ENCODE results near the gene HMCN1.

The HMCN1 gene

DNA sequence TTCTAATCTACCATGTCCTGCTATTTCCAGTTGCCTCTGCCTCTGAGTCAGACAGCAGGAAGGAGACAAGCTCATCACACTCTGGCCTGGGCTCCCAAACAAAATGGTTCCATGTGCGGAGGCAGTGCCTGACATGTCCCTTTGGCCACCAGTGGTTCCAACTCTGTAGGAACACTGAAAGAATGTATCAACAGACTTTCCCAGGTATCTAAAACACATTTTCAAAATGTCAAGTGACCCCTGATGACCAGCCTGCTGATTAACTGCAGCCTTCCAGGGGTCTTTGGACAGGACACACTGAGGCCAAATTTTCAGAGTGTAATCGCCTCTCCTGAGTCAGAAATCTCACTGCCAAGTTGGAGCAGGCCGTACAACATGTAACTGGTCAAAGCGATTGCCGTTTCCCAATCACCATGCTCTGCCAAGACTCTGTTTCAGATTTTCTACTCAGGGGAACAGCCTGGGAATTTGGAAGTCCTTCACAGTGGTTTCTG, 468.1 kb downstream of the HMCN1 start:
- H4K20me1 ChIP-seq (ENCODE audit: insufficient read depth, low read length): no peaks in the 10 kb centered on the region
- no peaks in the 10 kb centered on the region; the same call in 1 of the 2 replicates for H3K36me3 ChIP-seq (ENCODE audit: insufficient read depth, low read length)
- no peak overlapping the region for H3K27ac ChIP-seq (ENCODE audit: low read depth, low read length, poor library complexity, severe bottlenecking)
- no peak overlapping the region for H2AFZ ChIP-seq (ENCODE audit: low read length)
- no peaks in the 10 kb centered on the region for H3K9me2 ChIP-seq (ENCODE audit: low read depth, low read length)
- no peaks in the 10 kb centered on the region for H3K27me3 ChIP-seq (ENCODE audit: insufficient read depth, low read length)
- H3K4me2 ChIP-seq (ENCODE audit: low read length): no peak overlapping the region
- no peaks in the 10 kb centered on the region for H3K4me1 ChIP-seq (ENCODE audit: insufficient read depth, low read length, severe bottlenecking)
- no peak overlapping the region for H3K9ac ChIP-seq (ENCODE audit: low read length)
- no peaks in the 10 kb centered on the region for H3K9me3 ChIP-seq (ENCODE audit: low read length)
- H3K4me3 ChIP-seq (ENCODE audit: low read depth, low read length, poor library complexity, severe bottlenecking): no peak overlapping the region
- no peak for TF ChIP-seq EZH2 (IDR thresholded peaks at IDR 0.05; ENCODE audit: borderline replicate concordance, low read length)
- TF ChIP-seq, protein P1, sequence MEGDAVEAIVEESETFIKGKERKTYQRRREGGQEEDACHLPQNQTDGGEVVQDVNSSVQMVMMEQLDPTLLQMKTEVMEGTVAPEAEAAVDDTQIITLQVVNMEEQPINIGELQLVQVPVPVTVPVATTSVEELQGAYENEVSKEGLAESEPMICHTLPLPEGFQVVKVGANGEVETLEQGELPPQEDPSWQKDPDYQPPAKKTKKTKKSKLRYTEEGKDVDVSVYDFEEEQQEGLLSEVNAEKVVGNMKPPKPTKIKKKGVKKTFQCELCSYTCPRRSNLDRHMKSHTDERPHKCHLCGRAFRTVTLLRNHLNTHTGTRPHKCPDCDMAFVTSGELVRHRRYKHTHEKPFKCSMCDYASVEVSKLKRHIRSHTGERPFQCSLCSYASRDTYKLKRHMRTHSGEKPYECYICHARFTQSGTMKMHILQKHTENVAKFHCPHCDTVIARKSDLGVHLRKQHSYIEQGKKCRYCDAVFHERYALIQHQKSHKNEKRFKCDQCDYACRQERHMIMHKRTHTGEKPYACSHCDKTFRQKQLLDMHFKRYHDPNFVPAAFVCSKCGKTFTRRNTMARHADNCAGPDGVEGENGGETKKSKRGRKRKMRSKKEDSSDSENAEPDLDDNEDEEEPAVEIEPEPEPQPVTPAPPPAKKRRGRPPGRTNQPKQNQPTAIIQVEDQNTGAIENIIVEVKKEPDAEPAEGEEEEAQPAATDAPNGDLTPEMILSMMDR (IDR thresholded peaks at IDR 0.05; ENCODE audit: low read length): no peak
- no peaks in the 10 kb centered on the region for H3F3A ChIP-seq (ENCODE audit: insufficient read depth, low read length)
- H3K79me2 ChIP-seq (ENCODE audit: insufficient read depth, low read length): no peaks in the 10 kb centered on the region

- H3K4me1 ChIP-seq (ENCODE audit: insufficient read depth, low read length, severe bottlenecking): no peaks in the 10 kb centered on the region
- H3F3A ChIP-seq (ENCODE audit: insufficient read depth, low read length): no peaks in the 10 kb centered on the region
- no peak overlapping the region for H2AFZ ChIP-seq (ENCODE audit: low read length)
- no peak overlapping the region for H3K4me2 ChIP-seq (ENCODE audit: low read length)
- H3K9ac ChIP-seq (ENCODE audit: low read length): no peak overlapping the region
- H3K79me2 ChIP-seq (ENCODE audit: insufficient read depth, low read length): no peaks in the 10 kb centered on the region
- H3K36me3 ChIP-seq (ENCODE audit: insufficient read depth, low read length): no peaks in the 10 kb centered on the region; the same call in 1 of the 2 replicates
- H3K27me3 ChIP-seq (ENCODE audit: insufficient read depth, low read length): no peaks in the 10 kb centered on the region
- H3K9me2 ChIP-seq (ENCODE audit: low read depth, low read length): no peaks in the 10 kb centered on the region
- H3K4me3 ChIP-seq (ENCODE audit: low read depth, low read length, poor library complexity, severe bottlenecking): no peak overlapping the region
- TF ChIP-seq EZH2 (IDR thresholded peaks at IDR 0.05; ENCODE audit: borderline replicate concordance, low read length): no peak
- TF ChIP-seq, protein P1 (IDR thresholded peaks at IDR 0.05; ENCODE audit: low read length): no peak
- H3K27ac ChIP-seq (ENCODE audit: low read depth, low read length, poor library complexity, severe bottlenecking): no peak overlapping the region
- H4K20me1 ChIP-seq (ENCODE audit: insufficient read depth, low read length): no peaks in the 10 kb centered on the region
- H3K9me3 ChIP-seq (ENCODE audit: low read length): no peaks in the 10 kb centered on the region
Measured at GRCh38 chr1:186202776-186203175, 468.6 kb downstream of the HMCN1 start.

DNA sequence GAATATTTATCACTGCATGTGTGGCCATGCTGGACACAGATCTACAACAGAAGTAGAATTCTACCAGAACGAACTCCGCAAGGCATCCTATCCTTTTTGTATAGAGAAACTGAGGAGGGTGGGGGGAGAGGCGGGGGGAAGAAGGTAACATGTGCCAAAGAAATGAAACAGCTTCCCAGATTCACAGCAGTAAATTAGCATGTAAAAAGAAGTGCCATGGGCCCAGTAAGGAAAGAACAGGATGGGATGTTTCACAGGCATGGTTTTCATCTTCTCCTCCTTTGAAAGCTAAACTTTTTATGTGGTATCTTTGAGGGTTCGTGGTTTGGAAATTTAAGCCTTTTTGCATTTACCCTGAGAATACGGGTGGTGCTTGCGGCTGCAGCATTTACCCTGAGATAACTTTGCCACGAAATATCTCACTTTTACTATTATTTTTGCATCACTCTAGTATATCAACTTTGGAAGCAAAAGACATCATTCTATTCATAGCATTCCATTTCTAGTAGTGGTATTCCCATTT, 471.9 kb downstream of the HMCN1 start:
- H3K9me3 ChIP-seq (ENCODE audit: low read length): no peaks in the 10 kb centered on the region
- TF ChIP-seq EZH2 (IDR thresholded peaks at IDR 0.05; ENCODE audit: borderline replicate concordance, low read length): no peak
- TF ChIP-seq, protein P1 (IDR thresholded peaks at IDR 0.05; ENCODE audit: low read length): no peak
- H3K9me2 ChIP-seq (ENCODE audit: low read depth, low read length): no peaks in the 10 kb centered on the region
- H3K4me3 ChIP-seq (ENCODE audit: low read depth, low read length, poor library complexity, severe bottlenecking): no peak overlapping the region
- no peaks in the 10 kb centered on the region for H4K20me1 ChIP-seq (ENCODE audit: insufficient read depth, low read length)
- no peak overlapping the region for H3K4me2 ChIP-seq (ENCODE audit: low read length)
- H2AFZ ChIP-seq (ENCODE audit: low read length): no peak overlapping the region
- no peaks in the 10 kb centered on the region for H3K79me2 ChIP-seq (ENCODE audit: insufficient read depth, low read length)
- H3K27ac ChIP-seq (ENCODE audit: low read depth, low read length, poor library complexity, severe bottlenecking): no peak overlapping the region
- no peaks in the 10 kb centered on the region for H3K27me3 ChIP-seq (ENCODE audit: insufficient read depth, low read length)
- no peaks in the 10 kb centered on the region; the same call in 1 of the 2 replicates for H3K36me3 ChIP-seq (ENCODE audit: insufficient read depth, low read length)
- peaks cover 9% of the 10 kb centered on the region for H3K4me1 ChIP-seq (ENCODE audit: insufficient read depth, low read length, severe bottlenecking)
- H3K9ac ChIP-seq (ENCODE audit: low read length): no peak overlapping the region
- H3F3A ChIP-seq (ENCODE audit: insufficient read depth, low read length): no peaks in the 10 kb centered on the region
